Naive B cell (primary cell): ENCODE measurements around the gene HSPA1B. TPM values are rescaled to one million over a fixed set of nuclear protein-coding genes. Genes with fewer than 3 reads are reported as not detected.
A peak's percentile ranks its signal among the peaks of the same experiment; 100 is the strongest.
"Not testable (repeated sequence)": the region's sequence is repeated elsewhere in the genome, so short reads cannot be mapped to it uniquely, and the experiment has no call there.

Experiments used
- ATAC-seq, 2 donors: fragments of 150-1000 bp; cut with Tn5 transposase; 2 replicates each; pipeline ENCODE4 v1.10.0; 2021; ENCODE audit warnings: low read depth in 2 of 2, mild to moderate bottlenecking in 2 of 2, moderate library complexity in 2 of 2
- DNase-seq: peaks from one replicate; pipeline ENCODE4 v3.0.0; 2022
- H3K27ac Mint-ChIP-seq, 6 donors: one replicate each; pipeline ENCODE4 v1.8.0; 2020 to 2022; ENCODE audit warnings: mild to moderate bottlenecking in 6 of 6, mixed read lengths in 6 of 6, moderate library complexity in 5 of 6, inconsistent platforms in 2 of 6
- H3K27me3 Mint-ChIP-seq, 3 donors: one replicate each; pipeline ENCODE4 v1.8.0; 2021 to 2022; ENCODE audit warnings: mixed read lengths in 3 of 3, mild to moderate bottlenecking in 1 of 3
- H3K36me3 Mint-ChIP-seq, 2 donors: one replicate each; pipeline ENCODE4 v1.8.0; 2020 to 2022; ENCODE audit warnings: mixed read lengths in 2 of 2, inconsistent platforms in 1 of 2, mild to moderate bottlenecking in 1 of 2
- H3K4me1 Mint-ChIP-seq, 3 donors: one replicate each; pipeline ENCODE4 v1.8.0; 2020 to 2022; ENCODE audit warnings: mixed read lengths in 3 of 3, inconsistent platforms in 1 of 3, mild to moderate bottlenecking in 1 of 3, moderate library complexity in 1 of 3
- H3K4me3 Mint-ChIP-seq, 8 donors: one replicate each; pipeline ENCODE4 v1.8.0; 2020 to 2022; ENCODE audit warnings: mild to moderate bottlenecking in 8 of 8, mixed read lengths in 8 of 8, moderate library complexity in 8 of 8, inconsistent platforms in 2 of 8
- H3K9me3 Mint-ChIP-seq, 7 donors: one replicate each; pipeline ENCODE4 v1.8.0; 2020 to 2022; ENCODE audit warnings: mixed read lengths in 7 of 7, mild to moderate bottlenecking in 5 of 7, inconsistent platforms in 2 of 7, moderate library complexity in 1 of 7
- polyA plus RNA-seq, 6 donors: library from polyadenylated mRNA; unstranded; fragments of 300-500 nt; fragmentation: Illumina TruSeq; gene quantifications; one replicate each; pipeline ENCODE4 v1.2.3, GENCODE V29; 2021; ENCODE audit warnings: low read depth in 6 of 6

Gene HSPA1B
- polyA plus RNA-seq, 6 donors from 2014 or later = 1.1 to 2.8 (median 1.8) TPM

GRCh38 chr6:31808599-31808998, 18.9 kb upstream of the HSPA1B start:
- not testable (repeated sequence) for ATAC-seq, H3K27me3 Mint-ChIP-seq, DNase-seq, H3K9me3 Mint-ChIP-seq, H3K36me3 Mint-ChIP-seq
- peaks cover 12 to 18% (median 15%) of the 10 kb centered on the region in 3 donors for H3K4me1 Mint-ChIP-seq
- H3K27ac Mint-ChIP-seq = peak overlapping the region in 1 of 6 donors; percentile 54
- peak overlapping the region in 2 of 8 donors; percentile 13 to 69 for H3K4me3 Mint-ChIP-seq

GRCh38 chr6:31811645-31812044, 15.9 kb upstream of the HSPA1B start:
- Mint-ChIP-seq H3K27me3 (no peaks in the 10 kb centered on the region), H3K9me3 (no peaks in the 10 kb centered on the region), H3K36me3 (no peaks in the 10 kb centered on the region), H3K4me3 (peak overlapping the region in 1 of 8 donors; percentile 18), H3K4me1 (peaks cover 15 to 21% (median 19%) of the 10 kb centered on the region in 3 donors), H3K27ac (no peak overlapping the region)
- ATAC-seq (no peak), DNase-seq (no peak)

- H3K27me3 Mint-ChIP-seq = no peaks in the 10 kb centered on the region
- H3K9me3 Mint-ChIP-seq = no peaks in the 10 kb centered on the region
- no peak overlapping the region for H3K27ac Mint-ChIP-seq
- peak overlapping the region in 7 of 8 donors; percentile 66 to 96 (median 77) for H3K4me3 Mint-ChIP-seq
- H3K4me1 Mint-ChIP-seq = peaks cover 17 to 29% (median 28%) of the 10 kb centered on the region in 3 donors
- no peak for DNase-seq
- H3K36me3 Mint-ChIP-seq = no peaks in the 10 kb centered on the region
- ATAC-seq = no peak
These were observed 14.1 kb upstream of the HSPA1B start for GRCh38 chr6:31813465-31813849.

GRCh38 chr6:31814677-31815024, 12.9 kb upstream of the HSPA1B start:
- DNase-seq (no peak), ATAC-seq (peak; percentile 61 to 63)
- Mint-ChIP-seq H3K4me1 (peaks cover 17 to 31% (median 28%) of the 10 kb centered on the region in 3 donors), H3K4me3 (peak overlapping the region; percentile 91 to 97 (median 94)), H3K27ac (peak overlapping the region; percentile 60 to 95 (median 72)), H3K36me3 (no peaks in the 10 kb centered on the region), H3K9me3 (no peaks in the 10 kb centered on the region), H3K27me3 (no peaks in the 10 kb centered on the region)

- Mint-ChIP-seq H3K4me3 (peak within 1 kb of the TSS; percentile 91 to 97 (median 94)), H3K36me3 (no peaks in the 10 kb centered on the region), H3K9me3 (no peaks in the 10 kb centered on the region), H3K27me3 (no peaks in the 10 kb centered on the region), H3K27ac (peak within 1 kb of the TSS; percentile 60 to 95 (median 84)), H3K4me1 (peaks cover 17 to 31% (median 31%) of the 10 kb centered on the region in 3 donors)
- DNase-seq (no peak), ATAC-seq (peak; percentile 29 to 31)
These were observed 12.3 kb upstream of the HSPA1B start, which contains the start of the genes HSPA1A and HSPA1L for GRCh38 chr6:31815025-31815838. Gene HSPA1A, plus strand, starts transcription at chr6:31815543. Its CDS starts 214 bp downstream, at chr6:31815757. Gene HSPA1L, minus strand, starts transcription at chr6:31815283. Its CDS starts 3,311 bp downstream, at chr6:31811972.

- H3K4me1 Mint-ChIP-seq = peaks cover 24 to 44% (median 42%) of the 10 kb centered on the region in 3 donors
- not testable (repeated sequence) for H3K36me3 Mint-ChIP-seq, H3K9me3 Mint-ChIP-seq
These were observed 10.2 kb upstream of the HSPA1B start for GRCh38 chr6:31817133-31817928.

GRCh38 chr6:31817929-31818511, 9.5 kb upstream of the HSPA1B start:
- H3K36me3 Mint-ChIP-seq, H3K9me3 Mint-ChIP-seq, H3K27me3 Mint-ChIP-seq, ATAC-seq, DNase-seq: not testable (repeated sequence)
- Mint-ChIP-seq H3K4me1 (peaks cover 25 to 49% (median 46%) of the 10 kb centered on the region in 3 donors), H3K27ac (peak overlapping the region in 5 of 6 donors; percentile 32 to 89 (median 74)), H3K4me3 (peak overlapping the region; percentile 54 to 89 (median 74))

More at GRCh38 chr6:31817133-31817928, 10.2 kb upstream of the HSPA1B start:
- not testable (repeated sequence) for H3K27me3 Mint-ChIP-seq, DNase-seq
- peak overlapping the region; percentile 54 to 89 (median 74) for H3K4me3 Mint-ChIP-seq
- peak; percentile 20 to 26 for ATAC-seq
- H3K27ac Mint-ChIP-seq = peak overlapping the region in 5 of 6 donors; percentile 9 to 89 (median 74)

- no peak for ATAC-seq
- no peaks in the 10 kb centered on the region for H3K9me3 Mint-ChIP-seq
- DNase-seq = no peak
- H3K4me1 Mint-ChIP-seq = peaks cover 16 to 50% (median 37%) of the 10 kb centered on the region in 3 donors
- no peaks in the 10 kb centered on the region for H3K36me3 Mint-ChIP-seq
- no peaks in the 10 kb centered on the region for H3K27me3 Mint-ChIP-seq
- H3K27ac Mint-ChIP-seq = peak overlapping the region in 3 of 6 donors; percentile 7 to 82 (median 26)
- peak overlapping the region in 6 of 8 donors; percentile 43 to 88 (median 60) for H3K4me3 Mint-ChIP-seq
These were observed 7.7 kb upstream of the HSPA1B start for GRCh38 chr6:31819871-31820299.

GRCh38 chr6:31820399-31820798, 7.1 kb upstream of the HSPA1B start:
- not testable (repeated sequence) for H3K36me3 Mint-ChIP-seq, DNase-seq, ATAC-seq, H3K27me3 Mint-ChIP-seq, H3K9me3 Mint-ChIP-seq
- H3K4me3 Mint-ChIP-seq = peak overlapping the region in 5 of 8 donors; percentile 93 to 100 (median 98)
- peak overlapping the region in 1 of 6 donors; percentile 7 for H3K27ac Mint-ChIP-seq
- H3K4me1 Mint-ChIP-seq = peaks cover 13 to 49% (median 32%) of the 10 kb centered on the region in 3 donors

- ATAC-seq (peak; percentile 55 to 62), DNase-seq (no peak)
- Mint-ChIP-seq H3K9me3 (no peaks in the 10 kb centered on the region), H3K27me3 (no peaks in the 10 kb centered on the region), H3K27ac (peak overlapping the region; percentile 49 to 98 (median 90)), H3K4me3 (peak overlapping the region; percentile 92 to 100 (median 98)), H3K36me3 (no peaks in the 10 kb centered on the region), H3K4me1 (peaks cover 13 to 55% (median 32%) of the 10 kb centered on the region in 3 donors)
These were observed 6.1 kb upstream of the HSPA1B start for GRCh38 chr6:31821301-31822035.

- no peaks in the 10 kb centered on the region for H3K36me3 Mint-ChIP-seq
- no peak for DNase-seq
- no peaks in the 10 kb centered on the region for H3K9me3 Mint-ChIP-seq
- H3K27me3 Mint-ChIP-seq = no peaks in the 10 kb centered on the region
- peak overlapping the region; percentile 93 to 98 (median 94) for H3K27ac Mint-ChIP-seq
- H3K4me1 Mint-ChIP-seq = peaks cover 17 to 63% (median 39%) of the 10 kb centered on the region in 3 donors
- peak; percentile 35 to 44 for ATAC-seq
- peak overlapping the region; percentile 92 to 100 (median 98) for H3K4me3 Mint-ChIP-seq
These were observed 5.3 kb upstream of the HSPA1B start for GRCh38 chr6:31822036-31822821.
